ENCODE data around the gene GRK3.

Gene GRK3

GRCh38 chr22:25758316-25758715 is 193.8 kb downstream of the GRK3 start:
- no peak for DNase-seq (ENCODE audit: low read depth in 2 of 2)

- DNase-seq (ENCODE audit: low read depth in 2 of 2) = no peak
These were observed 195.4 kb downstream of the GRK3 start for GRCh38 chr22:25759825-25760231.

GRCh38 chr22:25760294-25760693 is 195.8 kb downstream of the GRK3 start:
- DNase-seq (ENCODE audit: low read depth in 2 of 2) = no peak

- no peak for DNase-seq (ENCODE audit: low read depth in 2 of 2)
These were observed 196.5 kb downstream of the GRK3 start for GRCh38 chr22:25760848-25761595.

GRCh38 chr22:25762147-25762546 is 197.7 kb downstream of the GRK3 start:
- DNase-seq (ENCODE audit: low read depth in 2 of 2) = no peak

GRCh38 chr22:25763239-25763777 is 198.8 kb downstream of the GRK3 start:
- DNase-seq (ENCODE audit: low read depth in 2 of 2) = no peak

GRCh38 chr22:25764270-25765015 is 200.0 kb downstream of the GRK3 start:
- no peak for DNase-seq (ENCODE audit: low read depth in 2 of 2)

GRCh38 chr22:25765016-25765367 is 200.5 kb downstream of the GRK3 start:
- no peak for DNase-seq (ENCODE audit: low read depth in 2 of 2)

GRCh38 chr22:25765801-25766200 is 201.3 kb downstream of the GRK3 start:
- DNase-seq (ENCODE audit: low read depth in 2 of 2) = no peak

GRCh38 chr22:25766418-25766817 is 201.9 kb downstream of the GRK3 start:
- DNase-seq (ENCODE audit: low read depth in 2 of 2) = no peak

- DNase-seq (ENCODE audit: low read depth in 2 of 2) = no peak
These were observed 205.9 kb downstream of the GRK3 start for GRCh38 chr22:25770333-25770732.

- no peak for DNase-seq (ENCODE audit: low read depth in 2 of 2)
These were observed 207.8 kb downstream of the GRK3 start for GRCh38 chr22:25772288-25772687.

- no peak for DNase-seq (ENCODE audit: low read depth in 2 of 2)
These were observed 210.1 kb downstream of the GRK3 start for GRCh38 chr22:25774575-25775026.

GRCh38 chr22:25775531-25775930 is 211.1 kb downstream of the GRK3 start:
- DNase-seq (ENCODE audit: low read depth in 2 of 2) = no peak

- DNase-seq (ENCODE audit: low read depth in 2 of 2) = no peak
These were observed 212.9 kb downstream of the GRK3 start for GRCh38 chr22:25777411-25777810.

GRCh38 chr22:25777870-25778269 is 213.4 kb downstream of the GRK3 start:
- DNase-seq (ENCODE audit: low read depth in 2 of 2) = no peak
